ENCODE results near the gene C1QTNF8. TPM values are rescaled to one million over a fixed set of nuclear protein-coding genes. Genes with fewer than 3 reads are reported as not detected.

C1QTNF8 gene
- polyA plus RNA-seq, 1 donor (not counting 4 experiments of a cell fraction or from before 2014, with no cell fraction given) = not detected

DNA sequence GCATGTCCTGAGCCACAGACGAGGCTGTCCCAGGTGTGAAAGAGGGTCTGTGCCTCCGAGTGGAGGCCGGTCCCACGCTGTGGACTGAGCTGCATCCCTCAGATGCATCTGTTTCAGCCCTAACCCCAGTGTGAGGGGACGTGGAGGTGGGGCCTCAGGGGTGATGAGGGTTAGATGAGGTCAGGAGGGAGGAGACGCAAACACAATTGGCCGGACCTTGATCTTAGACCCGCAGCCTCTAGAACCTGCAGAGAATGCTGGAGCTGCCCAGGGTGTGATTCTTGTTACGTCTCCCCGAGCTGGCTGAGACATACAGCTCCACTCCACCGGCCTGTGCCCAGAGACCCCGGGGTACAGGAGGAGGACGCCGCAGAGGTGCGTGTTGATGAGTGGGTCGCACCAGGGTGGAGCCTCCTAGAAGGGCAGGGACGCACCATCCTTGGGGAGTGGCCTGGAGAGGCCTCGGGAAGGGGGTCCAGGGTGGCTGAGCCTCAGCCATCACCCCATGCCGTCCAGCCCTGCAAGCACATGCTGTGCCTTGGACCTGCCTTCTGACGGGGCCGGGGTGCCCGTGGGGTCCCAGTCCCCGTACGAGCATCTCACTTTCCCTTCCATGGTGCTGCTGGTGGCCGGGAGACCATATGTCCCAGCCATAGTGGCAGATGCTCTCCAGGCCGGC lies 16.6 kb upstream of the C1QTNF8 start:
- H3K9me1 ChIP-seq (ENCODE audit: control insufficient read depth, extremely low read depth, insufficient read depth, low read length) = no peaks in the 10 kb centered on the region
- H2AFZ ChIP-seq (ENCODE audit: control insufficient read depth, low read length) = no peak overlapping the region
- FAIRE-seq = no peak
- no peak overlapping the region for H3K4me3 ChIP-seq (ENCODE audit: control insufficient read depth in 2 of 3, extremely low read depth in 1 of 3, insufficient read depth in 2 of 3, low read depth in 1 of 3, low read length in 3 of 3)
- H3K4me1 ChIP-seq (ENCODE audit: control insufficient read depth, extremely low read depth, insufficient read depth, low read length) = no peaks in the 10 kb centered on the region
- H3K9ac ChIP-seq (ENCODE audit: control insufficient read depth, extremely low read depth, insufficient read depth, low read length) = no peak overlapping the region
- no peaks in the 10 kb centered on the region for H4K20me1 ChIP-seq (ENCODE audit: control insufficient read depth, extremely low read depth, insufficient read depth, low read length)
- DNase-seq (ENCODE audit: low read depth, low spot score) = no peak
- H3K79me2 ChIP-seq (ENCODE audit: control insufficient read depth, insufficient read depth, low read length) = no peaks in the 10 kb centered on the region
- H3K27me3 ChIP-seq (ENCODE audit: control insufficient read depth, extremely low read depth, insufficient read depth, low read length) = peaks cover 31% of the 10 kb centered on the region
- TF ChIP-seq, protein P1, sequence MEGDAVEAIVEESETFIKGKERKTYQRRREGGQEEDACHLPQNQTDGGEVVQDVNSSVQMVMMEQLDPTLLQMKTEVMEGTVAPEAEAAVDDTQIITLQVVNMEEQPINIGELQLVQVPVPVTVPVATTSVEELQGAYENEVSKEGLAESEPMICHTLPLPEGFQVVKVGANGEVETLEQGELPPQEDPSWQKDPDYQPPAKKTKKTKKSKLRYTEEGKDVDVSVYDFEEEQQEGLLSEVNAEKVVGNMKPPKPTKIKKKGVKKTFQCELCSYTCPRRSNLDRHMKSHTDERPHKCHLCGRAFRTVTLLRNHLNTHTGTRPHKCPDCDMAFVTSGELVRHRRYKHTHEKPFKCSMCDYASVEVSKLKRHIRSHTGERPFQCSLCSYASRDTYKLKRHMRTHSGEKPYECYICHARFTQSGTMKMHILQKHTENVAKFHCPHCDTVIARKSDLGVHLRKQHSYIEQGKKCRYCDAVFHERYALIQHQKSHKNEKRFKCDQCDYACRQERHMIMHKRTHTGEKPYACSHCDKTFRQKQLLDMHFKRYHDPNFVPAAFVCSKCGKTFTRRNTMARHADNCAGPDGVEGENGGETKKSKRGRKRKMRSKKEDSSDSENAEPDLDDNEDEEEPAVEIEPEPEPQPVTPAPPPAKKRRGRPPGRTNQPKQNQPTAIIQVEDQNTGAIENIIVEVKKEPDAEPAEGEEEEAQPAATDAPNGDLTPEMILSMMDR (optimal IDR thresholded peaks at IDR 0.05 in 1 of 3, IDR thresholded peaks at IDR 0.05 in 1 of 3, conservative IDR thresholded peaks at IDR 0.05 in 1 of 3; ENCODE audit: extremely low read depth in 1 of 3, insufficient read depth in 2 of 3, low read length in 3 of 3) = no peak
- H3K9me3 ChIP-seq (ENCODE audit: control insufficient read depth, low read depth, low read length) = no peaks in the 10 kb centered on the region
- H3K27ac ChIP-seq (ENCODE audit: control insufficient read depth, insufficient read depth, low read length) = no peak overlapping the region
- dilution Hi-C loops (cut with MboI; ENCODE audit: extremely low pct_ligation_motif_present, low sequenced_read_pairs) = no loop called here
- no peak overlapping the region for H3K4me2 ChIP-seq (ENCODE audit: control insufficient read depth, extremely low read depth, insufficient read depth, low read depth, low read length)
- no peaks in the 10 kb centered on the region for H3K36me3 ChIP-seq (ENCODE audit: control insufficient read depth in 2 of 2, extremely low read depth in 1 of 2, insufficient read depth in 2 of 2, low read length in 2 of 2)

GRCh38 chr16:1109648-1110047 lies 13.6 kb upstream of the C1QTNF8 start:
- no peak overlapping the region for H3K27ac ChIP-seq (ENCODE audit: control insufficient read depth, insufficient read depth, low read length)
- no peaks in the 10 kb centered on the region for H3K36me3 ChIP-seq (ENCODE audit: control insufficient read depth in 2 of 2, extremely low read depth in 1 of 2, insufficient read depth in 2 of 2, low read length in 2 of 2)
- TF ChIP-seq, protein P1 (optimal IDR thresholded peaks at IDR 0.05 in 1 of 3, IDR thresholded peaks at IDR 0.05 in 1 of 3, conservative IDR thresholded peaks at IDR 0.05 in 1 of 3; ENCODE audit: extremely low read depth in 1 of 3, insufficient read depth in 2 of 3, low read length in 3 of 3) = no peak
- TF ChIP-seq EZH2 (IDR thresholded peaks at IDR 0.05; ENCODE audit: low read length) = no peak
- H3K9ac ChIP-seq (ENCODE audit: control insufficient read depth, extremely low read depth, insufficient read depth, low read length) = no peak overlapping the region
- H3K9me1 ChIP-seq (ENCODE audit: control insufficient read depth, extremely low read depth, insufficient read depth, low read length) = no peaks in the 10 kb centered on the region
- H3K9me3 ChIP-seq (ENCODE audit: control insufficient read depth, low read depth, low read length) = no peaks in the 10 kb centered on the region
- DNase-seq (ENCODE audit: low read depth, low spot score) (no peak), FAIRE-seq (no peak)
- dilution Hi-C loops (cut with MboI; ENCODE audit: extremely low pct_ligation_motif_present, low sequenced_read_pairs) = no loop called here
- H3K4me3 ChIP-seq (ENCODE audit: control insufficient read depth in 2 of 3, extremely low read depth in 1 of 3, insufficient read depth in 2 of 3, low read depth in 1 of 3, low read length in 3 of 3) = no peak overlapping the region
- H3K27me3 ChIP-seq (ENCODE audit: control insufficient read depth, extremely low read depth, insufficient read depth, low read length) = peaks cover 42% of the 10 kb centered on the region
- H4K20me1 ChIP-seq (ENCODE audit: control insufficient read depth, extremely low read depth, insufficient read depth, low read length) = no peaks in the 10 kb centered on the region
- no peaks in the 10 kb centered on the region for H3K4me1 ChIP-seq (ENCODE audit: control insufficient read depth, extremely low read depth, insufficient read depth, low read length)
- H3K4me2 ChIP-seq (ENCODE audit: control insufficient read depth, extremely low read depth, insufficient read depth, low read depth, low read length) = no peak overlapping the region
- H2AFZ ChIP-seq (ENCODE audit: control insufficient read depth, low read length) = no peak overlapping the region
- no peaks in the 10 kb centered on the region for H3K79me2 ChIP-seq (ENCODE audit: control insufficient read depth, insufficient read depth, low read length)
